Activated T-cell treated with anti-CD3 and anti-CD28 coated beads, Interleukin-2, amount 50 U/mL, for 4 hours (primary cell): ENCODE measurements around the gene USP49. TPM values are rescaled to one million over a fixed set of nuclear protein-coding genes. Genes with fewer than 3 reads are reported as not detected.
"Not testable (repeated sequence)": the region's sequence is repeated elsewhere in the genome, so short reads cannot be mapped to it uniquely, and the experiment has no call there.

Experiments used
- ATAC-seq, 2 donors: fragments of 200-7000 bp; cut with Tn5 transposase; one replicate each; pipeline ENCODE4 v1.10.0; 2021
- DNase-seq: peaks from one replicate; pipeline ENCODE4 v3.0.0-alpha.2; 2020
- H3K27me3 Mint-ChIP-seq: one replicate; pipeline ENCODE4 v1.8.0; 2021; ENCODE audit warnings: low read depth, mixed read lengths
- H3K36me3 Mint-ChIP-seq: one replicate; pipeline ENCODE4 v1.8.0; 2022; ENCODE audit warnings: mixed read lengths; ENCODE audit not compliant: insufficient read depth
- H3K4me1 Mint-ChIP-seq: one replicate; pipeline ENCODE4 v1.8.0; 2021; ENCODE audit warnings: low read depth, mixed read lengths
- H3K4me3 Mint-ChIP-seq: one replicate; pipeline ENCODE4 v1.8.0; 2021; ENCODE audit warnings: mild to moderate bottlenecking, moderate library complexity, mixed read lengths
- H3K9me3 Mint-ChIP-seq: one replicate; pipeline ENCODE4 v1.8.0; 2021; ENCODE audit warnings: mixed read lengths
- total RNA-seq, 3 donors: library from RNA; stranded (reverse); gene quantifications; one replicate each; pipeline ENCODE4 v1.2.1, GENCODE V29; 2021

Gene USP49
- total RNA-seq, 3 donors from 2014 or later = 3.7 to 4.5 (median 4.4) TPM

DNA sequence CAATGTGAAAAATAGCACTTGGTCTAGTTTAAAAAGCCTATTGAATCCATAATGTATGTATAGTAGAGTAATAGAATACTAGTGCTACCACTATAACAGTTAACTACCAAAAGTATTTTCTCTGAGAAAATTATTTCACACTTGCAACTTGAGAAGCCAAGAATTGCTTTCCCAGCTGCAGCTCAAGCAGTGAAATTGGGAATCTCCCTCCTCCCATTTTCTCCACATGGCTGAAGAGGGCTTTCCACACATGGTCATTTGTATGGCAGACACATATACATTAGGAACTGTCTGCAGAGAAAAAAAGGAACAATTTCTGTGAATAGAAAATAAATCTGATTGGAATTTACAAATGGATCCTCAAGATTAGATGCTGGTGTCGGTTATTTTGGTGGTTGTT lies 73.2 kb downstream of the USP49 start:
- no peaks in the 10 kb centered on the region for H3K9me3 Mint-ChIP-seq
- H3K36me3 Mint-ChIP-seq = no peaks in the 10 kb centered on the region
- DNase-seq = no peak
- no peaks in the 10 kb centered on the region for H3K27me3 Mint-ChIP-seq
- no peak overlapping the region for H3K4me3 Mint-ChIP-seq
- no peaks in the 10 kb centered on the region for H3K4me1 Mint-ChIP-seq
- ATAC-seq = no peak

DNA sequence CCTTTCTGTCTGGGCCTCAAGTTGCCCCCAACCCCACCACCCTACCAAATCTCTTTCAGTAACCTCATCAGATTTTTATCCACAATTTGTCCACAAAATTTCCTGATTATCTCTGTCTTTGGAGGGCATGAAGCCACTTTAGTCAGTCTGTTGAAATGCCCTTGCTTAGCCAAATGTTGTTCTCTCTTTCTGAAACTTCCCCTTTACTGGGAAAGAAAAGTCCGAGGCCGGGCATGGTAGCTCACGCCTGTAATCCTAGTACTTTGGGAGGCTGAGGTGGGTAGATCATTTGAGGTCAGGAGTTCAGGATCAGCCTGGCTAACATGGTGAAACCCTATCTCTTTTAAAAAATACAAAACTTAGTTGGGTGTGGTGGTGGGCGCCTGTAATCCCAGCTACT lies 73.9 kb downstream of the USP49 start:
- no peaks in the 10 kb centered on the region for H3K9me3 Mint-ChIP-seq
- DNase-seq (no peak), ATAC-seq (no peak)
- H3K4me1 Mint-ChIP-seq = peaks cover under 1% of the 10 kb centered on the region
- no peaks in the 10 kb centered on the region for H3K27me3 Mint-ChIP-seq
- H3K36me3 Mint-ChIP-seq = no peaks in the 10 kb centered on the region
- no peak overlapping the region for H3K4me3 Mint-ChIP-seq

DNA sequence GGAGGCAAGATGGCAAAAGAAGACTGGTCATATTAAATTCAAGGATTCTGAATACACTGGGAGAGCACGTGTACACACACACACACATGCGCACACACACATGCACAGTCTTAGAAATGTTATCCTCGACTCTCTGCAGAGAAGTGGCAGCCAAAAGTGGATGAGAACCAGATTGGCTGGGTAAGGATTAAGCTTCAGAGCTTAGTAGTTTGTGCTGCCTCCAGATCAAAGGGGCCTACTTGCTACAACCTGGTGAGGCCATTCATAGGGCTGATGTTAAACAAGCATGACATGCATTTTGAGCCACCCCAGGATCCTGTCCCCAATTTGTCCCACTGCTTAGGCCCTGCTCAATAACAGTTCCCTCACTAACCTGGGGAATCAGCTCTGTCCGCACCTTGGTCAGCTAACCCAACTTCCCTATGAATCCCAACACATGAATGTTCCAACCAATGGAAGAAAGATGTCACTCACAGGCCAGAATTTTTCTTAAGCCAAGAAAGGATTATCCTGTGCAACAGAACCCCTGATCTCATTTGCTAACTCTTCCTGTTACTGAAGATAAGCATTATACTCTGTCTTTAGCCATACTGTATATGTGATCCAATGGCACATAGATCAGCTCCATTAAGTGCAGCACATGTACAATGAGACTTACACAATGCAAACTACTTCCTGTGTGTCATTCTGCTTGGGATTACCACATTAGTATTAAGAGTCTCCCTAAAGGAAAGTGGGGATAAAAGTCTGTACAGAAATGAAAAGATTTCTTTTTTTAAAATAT lies 76.7 kb downstream of the USP49 start:
- no peaks in the 10 kb centered on the region for H3K27me3 Mint-ChIP-seq
- no peak overlapping the region for H3K4me3 Mint-ChIP-seq
- ATAC-seq (no peak), DNase-seq (no peak)
- H3K9me3 Mint-ChIP-seq = no peaks in the 10 kb centered on the region
- peaks cover 4% of the 10 kb centered on the region for H3K4me1 Mint-ChIP-seq
- no peaks in the 10 kb centered on the region for H3K36me3 Mint-ChIP-seq

GRCh38 chr6:41815587-41815986 lies 79.6 kb downstream of the USP49 start:
- ATAC-seq (no peak), DNase-seq (no peak)
- Mint-ChIP-seq H3K36me3 (no peaks in the 10 kb centered on the region), H3K4me3 (no peak overlapping the region), H3K27me3 (no peaks in the 10 kb centered on the region), H3K9me3 (no peaks in the 10 kb centered on the region), H3K4me1 (peaks cover 4% of the 10 kb centered on the region)

DNA sequence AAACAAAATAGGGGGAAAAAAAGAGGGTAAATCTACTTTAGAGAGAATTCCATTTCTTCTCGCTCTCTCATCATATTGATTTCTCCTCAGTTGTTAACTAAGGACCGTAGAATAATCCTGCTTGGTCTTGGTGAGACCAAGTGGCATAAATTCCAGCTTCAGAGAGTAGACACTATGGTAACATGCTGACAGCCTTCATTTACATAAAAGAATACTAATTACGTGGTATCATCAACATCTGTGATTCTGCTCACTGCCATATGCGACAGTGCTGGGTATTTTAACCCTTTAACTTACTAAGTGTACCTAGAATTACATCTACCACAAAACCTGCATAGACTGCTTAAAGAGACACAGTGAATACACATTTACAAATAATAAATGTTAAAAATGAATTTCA lies 80.5 kb downstream of the USP49 start:
- Mint-ChIP-seq H3K9me3 (no peaks in the 10 kb centered on the region), H3K4me1 (peaks cover 4% of the 10 kb centered on the region), H3K36me3 (no peaks in the 10 kb centered on the region), H3K27me3 (no peaks in the 10 kb centered on the region), H3K4me3 (no peak overlapping the region)
- DNase-seq (no peak), ATAC-seq (no peak)

DNA sequence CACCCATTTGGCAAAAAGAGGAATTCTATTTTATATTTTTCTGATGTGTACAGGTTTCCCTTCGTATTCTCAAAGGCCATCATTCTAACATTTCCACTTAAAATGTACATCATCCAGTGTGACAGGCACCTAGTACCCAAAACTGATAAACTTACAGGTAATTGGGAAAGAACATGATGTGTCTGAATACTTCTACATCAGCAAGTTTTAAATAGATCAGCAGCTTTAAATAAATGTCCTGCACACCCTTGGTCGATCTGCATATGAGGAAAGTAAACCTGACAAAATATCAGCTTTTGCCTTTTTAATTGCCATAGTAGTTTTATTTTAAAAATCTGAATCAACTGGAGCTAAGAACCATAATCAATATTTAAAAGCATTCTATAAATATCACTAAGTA lies 81.2 kb downstream of the USP49 start:
- peaks cover 4% of the 10 kb centered on the region for H3K4me1 Mint-ChIP-seq
- ATAC-seq (no peak), DNase-seq (no peak)
- no peaks in the 10 kb centered on the region for H3K9me3 Mint-ChIP-seq
- no peaks in the 10 kb centered on the region for H3K36me3 Mint-ChIP-seq
- no peak overlapping the region for H3K4me3 Mint-ChIP-seq
- no peaks in the 10 kb centered on the region for H3K27me3 Mint-ChIP-seq

GRCh38 chr6:41813469-41813868 lies 81.7 kb downstream of the USP49 start:
- H3K9me3 Mint-ChIP-seq = no peaks in the 10 kb centered on the region
- H3K36me3 Mint-ChIP-seq = no peaks in the 10 kb centered on the region
- no peak overlapping the region for H3K4me3 Mint-ChIP-seq
- DNase-seq = no peak
- H3K27me3 Mint-ChIP-seq = no peaks in the 10 kb centered on the region
- H3K4me1 Mint-ChIP-seq = peaks cover 4% of the 10 kb centered on the region
- no peak for ATAC-seq

- not testable (repeated sequence) for H3K4me1 Mint-ChIP-seq, H3K4me3 Mint-ChIP-seq, DNase-seq, H3K36me3 Mint-ChIP-seq, H3K9me3 Mint-ChIP-seq, H3K27me3 Mint-ChIP-seq, ATAC-seq
Observed at GRCh38 chr6:41811946-41812345, 83.2 kb downstream of the USP49 start.

DNA sequence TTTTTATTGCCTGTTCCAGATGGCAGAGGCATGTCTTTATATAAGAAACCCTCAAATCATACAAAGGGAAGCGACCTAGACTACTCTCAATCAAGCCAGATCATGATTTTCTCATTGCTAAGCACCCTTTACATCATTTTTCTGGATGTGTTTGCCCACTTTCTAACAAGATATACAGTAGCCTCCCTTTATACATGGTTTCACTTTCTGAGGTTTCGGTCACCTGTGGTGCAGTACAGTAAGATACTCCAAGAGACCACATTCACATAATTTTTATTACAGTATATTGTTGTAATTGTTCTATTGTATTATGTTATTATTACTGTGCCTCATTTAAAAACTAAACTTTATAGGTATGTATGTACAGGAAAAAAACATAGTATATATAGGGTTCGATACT lies 84.1 kb downstream of the USP49 start:
- Mint-ChIP-seq H3K4me3 (no peak overlapping the region), H3K27me3 (no peaks in the 10 kb centered on the region), H3K9me3 (no peaks in the 10 kb centered on the region), H3K4me1 (peaks cover 2% of the 10 kb centered on the region), H3K36me3 (no peaks in the 10 kb centered on the region)
- DNase-seq (no peak), ATAC-seq (no peak)

DNA sequence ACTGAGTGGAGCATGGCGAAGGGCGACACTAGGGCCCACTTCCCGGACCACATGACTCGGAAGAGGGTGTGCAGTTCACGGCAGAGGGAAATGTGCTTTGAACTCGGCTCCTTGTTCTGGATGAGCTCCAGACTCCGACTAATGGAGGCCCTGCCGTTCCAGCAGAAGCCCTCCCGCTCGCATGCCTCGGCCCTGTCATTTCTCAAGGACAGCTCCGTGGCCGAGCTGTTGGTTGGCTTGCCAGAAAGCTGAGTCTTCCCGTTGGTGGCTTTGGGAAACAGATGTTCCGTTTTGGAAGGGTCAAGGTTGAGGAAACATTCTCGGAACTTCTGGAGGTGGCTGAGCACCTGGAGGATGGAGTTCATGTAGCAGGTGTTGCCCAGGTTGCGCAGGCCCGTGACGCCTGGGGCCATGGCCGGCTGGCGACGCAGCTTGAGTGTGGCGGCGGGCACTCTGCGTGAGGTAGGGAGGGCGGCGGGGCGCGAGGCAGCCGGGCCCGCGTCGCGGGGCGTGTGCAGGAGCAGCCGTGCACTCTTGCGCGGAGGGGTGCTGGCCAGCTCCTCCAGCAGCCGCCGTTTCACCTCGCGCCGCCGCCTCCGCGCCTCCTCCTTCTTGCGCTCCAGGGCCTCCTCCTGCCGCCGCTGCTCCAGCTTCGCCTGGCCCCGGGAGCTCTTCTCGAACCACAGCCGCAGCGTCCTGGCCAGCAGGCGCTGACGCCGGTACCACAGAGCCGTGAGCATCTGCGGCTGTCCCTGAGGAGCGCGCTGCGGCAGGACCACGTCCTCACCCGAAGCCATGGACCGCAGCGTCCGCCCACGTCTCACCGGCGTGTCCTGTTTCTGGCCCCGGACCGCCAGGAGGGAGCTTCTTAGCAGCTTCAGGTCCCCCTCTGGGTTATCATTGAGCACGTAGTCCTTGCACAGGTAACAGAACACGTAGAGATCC lies 89.1 kb downstream of the USP49 start:
- Mint-ChIP-seq H3K36me3 (no peaks in the 10 kb centered on the region), H3K4me1 (no peaks in the 10 kb centered on the region), H3K27me3 (no peaks in the 10 kb centered on the region), H3K9me3 (no peaks in the 10 kb centered on the region), H3K4me3 (no peak overlapping the region)
- DNase-seq (no peak), ATAC-seq (no peak)

DNA sequence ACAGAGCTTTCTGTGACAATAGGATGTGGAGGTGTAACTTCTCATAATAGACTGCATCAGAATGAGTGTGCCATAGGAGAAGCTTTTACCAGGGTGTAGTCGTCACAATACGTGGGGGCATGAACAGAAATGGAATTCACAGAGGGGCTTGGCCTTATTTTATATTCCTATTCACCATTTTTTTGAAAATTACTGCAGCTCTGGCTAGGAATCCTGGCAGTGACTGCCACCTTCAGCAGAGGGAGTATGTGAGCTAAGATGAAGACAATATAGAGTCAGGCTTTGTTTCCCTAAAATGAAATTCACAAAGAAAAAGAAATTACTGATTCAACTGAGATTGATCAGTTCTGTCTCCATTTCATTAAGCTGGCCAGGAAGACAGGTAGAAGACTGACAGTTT lies 93.8 kb downstream of the USP49 start:
- no peak for ATAC-seq
- no peak for DNase-seq
- H3K36me3 Mint-ChIP-seq = no peaks in the 10 kb centered on the region
- H3K4me3 Mint-ChIP-seq = no peak overlapping the region
- no peaks in the 10 kb centered on the region for H3K9me3 Mint-ChIP-seq
- H3K4me1 Mint-ChIP-seq = no peaks in the 10 kb centered on the region
- H3K27me3 Mint-ChIP-seq = no peaks in the 10 kb centered on the region

- ATAC-seq = no peak
- H3K4me1 Mint-ChIP-seq = no peaks in the 10 kb centered on the region
Observed at GRCh38 chr6:41799559-41799911, 95.6 kb downstream of the USP49 start.

GRCh38 chr6:41798901-41799558 lies 96.1 kb downstream of the USP49 start:
- Mint-ChIP-seq H3K4me1 (no peaks in the 10 kb centered on the region), H3K36me3 (no peaks in the 10 kb centered on the region), H3K27me3 (no peaks in the 10 kb centered on the region), H3K9me3 (no peaks in the 10 kb centered on the region), H3K4me3 (no peak overlapping the region)
- DNase-seq (no peak), ATAC-seq (no peak)

More at GRCh38 chr6:41799559-41799911, 95.6 kb downstream of the USP49 start:
- no peak overlapping the region for H3K4me3 Mint-ChIP-seq
- H3K27me3 Mint-ChIP-seq = no peaks in the 10 kb centered on the region
- H3K9me3 Mint-ChIP-seq = no peaks in the 10 kb centered on the region
- no peak for DNase-seq
- no peaks in the 10 kb centered on the region for H3K36me3 Mint-ChIP-seq

DNA sequence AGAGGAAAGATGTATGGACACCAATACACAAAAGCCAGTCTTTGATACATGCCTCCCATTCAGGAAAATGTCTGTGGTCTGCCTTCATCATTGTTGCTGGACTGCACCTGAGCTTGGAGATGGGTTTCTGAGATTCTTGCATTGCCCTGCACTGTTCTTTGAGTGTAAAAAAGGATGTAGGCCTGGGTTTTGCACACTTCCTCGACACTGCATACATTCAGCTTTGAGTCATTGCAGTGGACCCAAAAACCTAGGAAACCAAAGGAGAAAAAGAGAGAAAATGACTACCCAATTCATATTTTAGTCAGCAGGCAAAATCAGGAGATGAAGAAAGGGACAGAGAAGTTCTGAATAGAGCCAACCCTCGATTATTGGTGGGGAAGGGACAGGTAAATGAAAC lies 98.7 kb downstream of the USP49 start:
- peaks cover 8% of the 10 kb centered on the region for H3K36me3 Mint-ChIP-seq
- no peak overlapping the region for H3K4me3 Mint-ChIP-seq
- no peak for ATAC-seq
- H3K9me3 Mint-ChIP-seq = no peaks in the 10 kb centered on the region
- DNase-seq = no peak
- no peaks in the 10 kb centered on the region for H3K4me1 Mint-ChIP-seq
- H3K27me3 Mint-ChIP-seq = no peaks in the 10 kb centered on the region
